ENCODE data around the gene TMEM132E.

Gene TMEM132E

GRCh38 chr17:34570506-34570905 lies 8.9 kb upstream of the TMEM132E start:
- H3K4me2 ChIP-seq (ENCODE audit: low read depth, low read length, poor library complexity, severe bottlenecking): no peak overlapping the region
- no peaks in the 10 kb centered on the region for H3K79me2 ChIP-seq (ENCODE audit: insufficient read depth, low read length)
- no peak overlapping the region for H2AFZ ChIP-seq (ENCODE audit: low read depth, low read length, severe bottlenecking)
- H4K20me1 ChIP-seq (ENCODE audit: low read depth, low read length): no peaks in the 10 kb centered on the region
- H3K9me2 ChIP-seq (replicated peaks; ENCODE audit: insufficient read depth, low read length): no peaks in the 10 kb centered on the region
- H3K9ac ChIP-seq (ENCODE audit: low read length): no peak overlapping the region
- no peaks in the 10 kb centered on the region for H3F3A ChIP-seq (ENCODE audit: insufficient read depth)
- H3K9me3 ChIP-seq (ENCODE audit: insufficient read depth, low read length): no peaks in the 10 kb centered on the region
- H3K27ac ChIP-seq (ENCODE audit: low read depth, low read length): no peak overlapping the region
- no peak for TF ChIP-seq EZH2phosphoT487 (conservative IDR thresholded peaks at IDR 0.05; ENCODE audit: low read length)
- no peak for TF ChIP-seq CTCF (IDR thresholded peaks at IDR 0.05; ENCODE audit: insufficient read depth, low read length, poor library complexity, severe bottlenecking)
- no peak overlapping the region for H3K4me3 ChIP-seq (ENCODE audit: insufficient read depth, low read length, poor library complexity, severe bottlenecking)
- no peaks in the 10 kb centered on the region for H3K27me3 ChIP-seq (ENCODE audit: low read length)
- H3K36me3 ChIP-seq (ENCODE audit: low read length): no peaks in the 10 kb centered on the region

GRCh38 chr17:34571428-34572130 lies 7.8 kb upstream of the TMEM132E start:
- H3K9me3 ChIP-seq (ENCODE audit: insufficient read depth, low read length): no peaks in the 10 kb centered on the region
- H3K27me3 ChIP-seq (ENCODE audit: low read length): no peaks in the 10 kb centered on the region
- H3K36me3 ChIP-seq (ENCODE audit: low read length): no peaks in the 10 kb centered on the region
- no peaks in the 10 kb centered on the region for H3K79me2 ChIP-seq (ENCODE audit: insufficient read depth, low read length)
- H2AFZ ChIP-seq (ENCODE audit: low read depth, low read length, severe bottlenecking): no peak overlapping the region
- no peak overlapping the region for H3K27ac ChIP-seq (ENCODE audit: low read depth, low read length)
- H3K9ac ChIP-seq (ENCODE audit: low read length): no peak overlapping the region
- H3F3A ChIP-seq (ENCODE audit: insufficient read depth): no peaks in the 10 kb centered on the region
- TF ChIP-seq EZH2phosphoT487 (conservative IDR thresholded peaks at IDR 0.05; ENCODE audit: low read length) (no peak), CTCF (IDR thresholded peaks at IDR 0.05; ENCODE audit: insufficient read depth, low read length, poor library complexity, severe bottlenecking) (no peak)
- H3K4me2 ChIP-seq (ENCODE audit: low read depth, low read length, poor library complexity, severe bottlenecking): no peak overlapping the region
- H3K4me3 ChIP-seq (ENCODE audit: insufficient read depth, low read length, poor library complexity, severe bottlenecking): no peak overlapping the region
- no peaks in the 10 kb centered on the region for H3K9me2 ChIP-seq (replicated peaks; ENCODE audit: insufficient read depth, low read length)
- H4K20me1 ChIP-seq (ENCODE audit: low read depth, low read length): no peaks in the 10 kb centered on the region

- Histone ChIP-seq H3K9ac (ENCODE audit: low read length) (no peak overlapping the region), H3K27ac (ENCODE audit: low read depth, low read length) (no peak overlapping the region), H3K4me2 (ENCODE audit: low read depth, low read length, poor library complexity, severe bottlenecking) (no peak overlapping the region), H3K79me2 (ENCODE audit: insufficient read depth, low read length) (no peaks in the 10 kb centered on the region), H3K36me3 (ENCODE audit: low read length) (no peaks in the 10 kb centered on the region), H3K9me2 (replicated peaks; ENCODE audit: insufficient read depth, low read length) (no peaks in the 10 kb centered on the region), H3K4me3 (ENCODE audit: insufficient read depth, low read length, poor library complexity, severe bottlenecking) (no peak overlapping the region), H3K9me3 (ENCODE audit: insufficient read depth, low read length) (no peaks in the 10 kb centered on the region), H3F3A (ENCODE audit: insufficient read depth) (no peaks in the 10 kb centered on the region), H4K20me1 (ENCODE audit: low read depth, low read length) (no peaks in the 10 kb centered on the region), H2AFZ (ENCODE audit: low read depth, low read length, severe bottlenecking) (no peak overlapping the region), H3K27me3 (ENCODE audit: low read length) (no peaks in the 10 kb centered on the region)
- TF ChIP-seq CTCF (IDR thresholded peaks at IDR 0.05; ENCODE audit: insufficient read depth, low read length, poor library complexity, severe bottlenecking): no peak
- no peak for TF ChIP-seq EZH2phosphoT487 (conservative IDR thresholded peaks at IDR 0.05; ENCODE audit: low read length)
These were observed 6.9 kb upstream of the TMEM132E start for GRCh38 chr17:34572483-34572882.
